MV-4-11 (cell line): ENCODE results near the gene POPDC2.
A peak's percentile ranks its signal among the peaks of the same experiment; 100 is the strongest.
"Not testable (repeated sequence)": the region's sequence is repeated elsewhere in the genome, so short reads cannot be mapped to it uniquely, and the experiment has no call there.

Source experiments
- DNase-seq: peaks from one replicate; lab custom pipeline; 2025; lab: John Stamatoyannopoulos, UW

Gene POPDC2, protein sequence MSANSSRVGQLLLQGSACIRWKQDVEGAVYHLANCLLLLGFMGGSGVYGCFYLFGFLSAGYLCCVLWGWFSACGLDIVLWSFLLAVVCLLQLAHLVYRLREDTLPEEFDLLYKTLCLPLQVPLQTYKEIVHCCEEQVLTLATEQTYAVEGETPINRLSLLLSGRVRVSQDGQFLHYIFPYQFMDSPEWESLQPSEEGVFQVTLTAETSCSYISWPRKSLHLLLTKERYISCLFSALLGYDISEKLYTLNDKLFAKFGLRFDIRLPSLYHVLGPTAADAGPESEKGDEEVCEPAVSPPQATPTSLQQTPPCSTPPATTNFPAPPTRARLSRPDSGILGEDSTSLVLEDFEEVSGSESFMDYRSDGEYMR

DNA sequence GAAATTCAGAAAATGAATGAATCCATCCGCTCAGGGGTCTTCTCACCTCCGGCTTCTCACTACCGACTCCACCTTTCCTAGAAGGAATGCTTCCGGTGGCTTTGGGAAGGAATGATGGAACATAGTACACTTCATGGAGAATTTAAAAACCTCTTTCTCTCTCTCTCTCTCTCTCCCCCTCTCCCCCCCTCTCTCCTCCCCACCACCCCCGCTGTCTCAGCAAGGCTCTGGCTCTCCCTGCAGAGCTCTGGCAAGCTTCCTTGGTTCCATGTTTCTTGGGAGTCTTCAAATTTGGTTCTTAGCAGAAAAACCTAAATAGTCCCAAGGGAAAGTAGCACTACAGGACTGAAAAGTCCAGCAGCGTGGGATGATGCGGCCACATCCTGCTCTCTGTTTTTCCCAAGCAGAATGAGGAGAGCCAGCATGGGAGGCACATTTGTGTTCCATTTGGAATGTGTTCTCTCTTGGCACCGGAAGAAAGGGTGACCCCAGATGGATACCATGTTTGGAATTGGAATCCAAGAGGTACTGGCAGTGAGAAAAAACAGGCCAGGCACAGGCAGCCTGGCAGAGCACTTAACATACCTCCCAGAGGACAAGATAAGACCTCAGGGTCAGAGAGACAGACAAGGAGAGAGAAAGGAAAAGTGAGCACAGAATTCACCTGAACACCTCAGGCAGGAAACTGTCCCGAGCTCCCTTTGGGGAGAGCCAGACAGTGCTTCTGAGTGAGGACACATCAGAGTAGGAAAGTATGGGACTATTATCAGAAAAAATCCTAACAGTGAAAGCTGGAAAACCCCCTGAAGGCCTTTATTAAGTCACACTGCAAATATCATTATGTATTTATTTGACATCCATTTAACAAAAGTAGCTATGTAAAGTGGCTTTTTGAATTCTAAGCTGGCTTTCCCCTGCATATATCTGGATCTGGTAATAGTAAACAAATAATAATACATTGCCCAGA lies at the start of gene POPDC2:
Gene POPDC2 (minus strand): TSS at position 116 of the 967 bp plus-strand sequence. CDS start 166 bp downstream, outside the sequence.
- DNase-seq: no peak

DNA sequence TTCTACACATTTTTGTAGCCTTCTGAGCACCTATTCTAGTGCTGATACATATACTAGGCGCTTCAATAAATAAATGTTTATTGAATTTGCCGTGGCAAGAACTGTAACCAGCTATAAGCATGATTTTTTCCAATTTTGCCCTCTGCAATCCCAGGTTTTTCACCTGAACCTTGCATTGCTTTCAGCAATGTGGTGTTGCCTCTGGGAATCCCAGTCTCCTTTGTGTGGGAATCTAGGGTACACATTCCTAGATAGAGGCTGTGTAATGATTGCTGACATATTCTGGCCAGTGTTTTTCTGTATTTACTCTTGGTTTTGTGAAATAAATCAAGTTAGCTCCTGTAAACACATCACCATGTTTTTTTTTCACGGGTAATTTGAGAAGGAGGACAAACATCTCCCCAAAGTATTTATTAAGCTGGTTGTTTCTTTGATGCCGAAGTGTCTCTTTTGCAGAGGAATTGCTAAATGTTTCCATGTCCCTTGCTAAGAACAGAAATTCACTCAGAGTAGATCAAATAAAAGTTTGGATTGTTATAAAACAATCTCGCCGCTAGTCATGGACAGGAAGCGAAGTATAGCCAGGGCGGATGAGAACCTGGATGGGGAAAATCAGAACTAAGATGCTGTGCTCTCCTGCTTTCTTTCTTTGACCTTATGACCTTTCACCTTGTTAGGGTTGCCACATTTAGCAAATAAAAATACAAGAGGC lies 43.6 kb upstream of the POPDC2 start:
- no peak for DNase-seq

DNA sequence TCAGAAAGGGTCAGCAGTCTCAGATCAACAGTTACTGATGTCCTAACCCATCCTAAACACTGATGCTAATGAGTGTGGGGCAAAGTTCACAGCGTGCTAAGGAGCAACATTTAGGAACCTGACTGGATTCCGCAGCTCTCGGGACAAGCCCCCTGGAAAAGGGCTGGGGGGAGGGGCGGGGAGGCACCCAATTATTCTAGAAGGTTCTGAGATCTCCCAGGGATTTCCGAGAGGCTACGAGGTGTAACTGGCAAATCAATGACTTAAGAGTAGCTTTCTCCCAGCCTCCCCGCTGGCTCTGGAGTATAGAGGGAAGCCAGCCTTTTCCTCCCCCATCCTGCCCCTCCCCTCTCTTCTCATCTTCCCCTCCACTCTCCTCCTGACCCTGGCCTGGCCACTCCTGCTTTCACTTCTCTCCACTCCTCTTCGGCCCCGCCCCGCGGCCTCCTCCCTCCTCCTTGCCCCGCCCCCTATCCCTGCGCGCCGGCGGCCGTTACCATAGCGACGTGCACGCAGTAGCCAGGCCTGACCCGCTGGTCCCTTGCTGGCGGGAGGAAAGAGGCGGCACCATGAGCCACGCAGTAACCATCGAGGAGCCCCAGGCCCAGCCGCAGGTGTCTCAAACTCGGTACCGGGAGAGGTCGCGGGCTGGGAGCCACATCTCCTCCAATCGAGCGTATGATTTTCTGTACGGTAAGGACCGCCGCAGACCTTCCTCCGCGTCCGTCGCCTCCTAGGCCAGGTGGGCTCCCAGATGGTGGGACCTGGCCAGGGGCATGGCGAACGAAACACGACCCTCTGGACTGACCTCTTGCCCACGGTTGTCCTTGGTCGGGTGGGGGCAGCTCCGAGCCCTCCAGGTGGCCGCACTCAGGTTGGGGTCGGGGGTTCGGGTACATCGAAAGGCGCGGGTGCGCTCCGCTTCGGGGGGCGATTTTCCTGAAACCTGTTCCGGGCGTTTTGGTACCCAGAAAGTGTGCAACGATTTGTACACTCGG lies 42.4 kb upstream of the POPDC2 start, which contains the start of gene CFAP91:
Gene CFAP91 (plus strand): TSS at position 493 of the 998 bp plus-strand sequence. CDS start 77 bp downstream, at position 570.
- DNase-seq: peak; percentile 89

DNA sequence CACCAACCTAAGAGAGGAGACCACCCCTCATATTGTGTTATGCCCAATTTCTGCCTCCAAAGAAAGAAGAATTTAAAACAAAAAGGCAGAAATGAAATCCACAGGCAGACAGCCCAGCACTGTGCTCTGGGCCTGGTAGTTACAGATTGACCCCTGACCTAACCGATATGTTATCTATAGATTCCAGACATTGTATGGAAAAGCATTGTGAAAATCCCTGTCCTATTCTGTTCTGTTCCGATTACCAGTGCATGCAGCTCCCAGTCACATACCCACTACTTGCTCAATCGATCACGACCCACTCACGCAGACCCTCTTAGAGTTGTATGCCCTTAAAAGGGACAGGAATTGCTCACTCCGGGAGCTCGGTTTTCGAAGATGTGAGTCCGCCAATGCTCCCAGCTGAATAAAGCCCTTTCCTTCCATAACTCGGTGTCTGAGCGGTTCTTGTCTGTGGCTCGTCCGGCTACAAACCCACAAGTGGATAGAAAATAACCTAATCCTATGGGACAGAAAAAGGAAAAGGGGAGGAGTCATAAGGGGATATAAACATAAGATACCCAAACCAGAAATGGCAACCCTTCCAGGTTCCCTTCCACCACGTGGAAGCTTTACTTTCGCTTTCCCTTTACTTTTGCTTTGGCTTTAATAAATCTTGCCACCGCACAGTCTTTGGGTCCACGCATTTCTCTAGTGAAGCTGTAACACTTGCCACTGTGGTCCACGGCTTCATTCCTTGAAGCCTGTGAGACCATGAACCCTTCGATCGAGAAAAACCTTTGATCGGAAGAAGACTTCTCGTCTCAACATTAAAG lies 40.7 kb upstream of the POPDC2 start:
- no peak for DNase-seq

DNA sequence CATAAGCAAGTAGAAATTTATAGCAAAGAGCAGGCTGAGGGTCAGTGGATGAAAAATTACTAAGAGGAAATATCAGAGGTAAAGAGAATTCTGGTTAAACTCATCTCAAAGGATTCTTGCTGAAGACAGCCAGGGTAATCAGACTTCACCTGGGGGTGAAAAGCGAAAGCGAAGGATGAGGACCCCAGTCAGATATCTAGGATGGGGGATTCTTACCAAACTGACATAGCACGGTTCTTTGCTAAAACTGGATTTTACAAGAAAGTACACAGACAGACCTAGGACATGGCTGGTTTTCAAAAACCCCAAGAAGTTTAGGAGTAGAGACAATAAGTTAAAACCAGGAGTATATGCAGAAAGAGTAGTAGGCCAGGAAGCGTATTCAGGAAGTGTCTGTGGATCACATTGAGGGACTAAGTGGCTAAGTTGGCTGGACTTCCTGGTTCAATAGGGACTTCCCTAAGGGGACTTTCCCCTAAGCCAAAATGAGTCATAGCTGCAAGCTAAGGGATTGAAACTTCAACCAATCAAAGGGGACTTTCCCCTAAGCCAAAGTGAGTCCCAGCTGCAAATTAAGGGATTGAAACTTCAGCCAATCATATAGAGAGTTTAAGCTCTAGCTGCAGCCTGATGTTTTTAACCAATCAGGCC lies 40.0 kb upstream of the POPDC2 start:
- peak; percentile 90 for DNase-seq

DNA sequence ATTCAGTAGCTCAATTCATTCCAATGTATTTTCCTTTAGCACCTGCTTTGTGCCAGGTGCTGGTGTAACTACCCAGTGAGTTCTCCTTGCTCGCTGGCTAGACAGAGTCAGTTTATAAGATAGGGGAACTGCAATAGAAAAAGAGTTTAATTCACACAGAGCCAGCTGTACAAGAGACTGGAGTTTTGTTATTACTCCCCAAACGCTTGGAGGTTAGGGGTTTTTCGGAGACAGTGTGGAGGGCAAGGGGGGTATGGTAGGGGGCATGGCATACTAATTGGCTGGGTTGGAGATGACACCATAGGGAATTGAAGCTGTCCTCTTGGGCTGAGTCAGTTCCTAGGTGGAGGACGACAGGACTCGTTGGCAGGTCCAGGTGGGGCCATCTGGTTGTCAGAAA lies 37.0 kb upstream of the POPDC2 start:
- no peak for DNase-seq

DNA sequence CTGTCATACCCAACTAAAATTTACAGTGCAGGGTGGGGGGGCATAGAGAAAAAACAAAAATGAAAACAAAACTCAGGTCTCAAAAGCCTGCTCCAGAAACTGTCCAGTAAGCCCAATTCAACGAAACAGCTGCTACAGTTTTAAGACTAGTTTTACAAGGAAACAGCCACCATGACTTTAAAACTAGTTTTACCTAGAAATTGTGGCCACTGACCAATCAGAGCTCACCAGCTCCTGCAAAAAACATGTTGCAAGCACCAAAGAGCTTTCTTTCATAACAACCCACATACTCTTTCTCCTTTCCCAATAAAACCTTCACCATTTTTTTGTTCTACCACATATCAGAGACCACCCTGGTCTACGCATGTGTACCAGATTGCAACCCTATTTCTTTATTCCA lies 35.1 kb upstream of the POPDC2 start:
- DNase-seq: peak; percentile 48

DNA sequence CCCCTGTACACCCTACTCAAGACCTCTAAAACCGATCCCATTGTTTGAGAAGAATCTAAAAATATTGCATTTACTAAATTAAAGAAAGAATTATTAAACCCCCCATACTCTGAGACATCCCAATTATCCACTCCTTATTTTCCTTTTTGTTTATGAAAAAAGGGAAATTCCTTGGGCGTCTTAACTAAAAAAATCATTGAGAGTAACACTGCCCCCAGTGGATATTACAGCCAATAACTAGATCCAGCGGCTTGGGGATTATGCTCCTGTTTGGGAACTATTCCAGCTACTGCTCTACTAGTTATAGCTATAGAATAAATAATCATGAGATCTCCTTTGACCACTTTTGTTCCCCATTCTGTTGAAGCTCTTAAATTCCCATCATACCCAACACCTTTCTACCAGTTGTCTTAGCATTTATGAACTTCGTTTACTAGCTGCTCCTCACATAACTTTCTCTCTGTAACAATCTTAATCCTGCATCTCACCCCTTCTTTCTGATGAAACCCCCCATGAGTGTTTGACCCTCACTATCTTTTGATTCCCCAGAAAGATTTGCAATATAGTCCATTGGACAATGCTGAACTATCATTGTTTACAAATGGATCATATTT lies 29.8 kb upstream of the POPDC2 start:
- DNase-seq: no peak

DNA sequence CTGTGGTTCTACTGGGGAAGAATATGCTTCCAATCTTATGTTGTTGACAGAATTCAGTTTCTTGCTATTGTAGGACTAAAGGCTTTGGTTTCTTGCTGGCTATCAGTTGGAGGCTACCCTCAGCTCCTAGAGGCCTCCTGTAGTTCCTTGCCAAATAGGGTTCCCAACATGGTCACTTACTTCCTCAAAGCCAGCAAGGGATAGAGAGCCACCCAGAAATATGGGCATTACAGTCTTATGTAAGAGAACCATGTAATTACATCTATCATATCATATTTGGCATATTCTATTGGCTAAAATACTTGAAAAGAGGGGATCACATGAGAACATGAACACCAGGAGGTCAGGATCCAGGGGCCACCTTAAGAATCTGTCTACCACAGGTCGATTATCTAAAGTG lies 23.0 kb upstream of the POPDC2 start:
- DNase-seq: no peak

DNA sequence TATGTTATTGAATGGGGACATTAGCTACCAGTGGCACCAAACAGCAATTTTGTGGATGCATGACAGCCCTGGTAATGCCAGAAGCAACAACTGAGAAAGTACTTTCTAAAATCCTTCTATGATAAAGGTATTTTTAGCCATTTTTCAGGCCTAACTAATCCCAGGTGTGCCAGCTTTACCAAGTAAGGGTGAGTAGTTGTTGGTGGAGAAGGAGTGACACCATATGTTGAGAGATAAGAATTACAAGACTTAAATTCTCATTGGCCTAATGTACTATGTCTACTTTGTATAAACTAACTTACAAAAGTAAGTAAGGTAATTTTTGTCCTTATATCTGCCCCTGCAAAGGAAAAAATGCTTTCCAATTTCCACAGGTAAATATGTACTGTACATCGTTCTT lies 20.9 kb upstream of the POPDC2 start:
- peak; percentile 47 for DNase-seq

DNA sequence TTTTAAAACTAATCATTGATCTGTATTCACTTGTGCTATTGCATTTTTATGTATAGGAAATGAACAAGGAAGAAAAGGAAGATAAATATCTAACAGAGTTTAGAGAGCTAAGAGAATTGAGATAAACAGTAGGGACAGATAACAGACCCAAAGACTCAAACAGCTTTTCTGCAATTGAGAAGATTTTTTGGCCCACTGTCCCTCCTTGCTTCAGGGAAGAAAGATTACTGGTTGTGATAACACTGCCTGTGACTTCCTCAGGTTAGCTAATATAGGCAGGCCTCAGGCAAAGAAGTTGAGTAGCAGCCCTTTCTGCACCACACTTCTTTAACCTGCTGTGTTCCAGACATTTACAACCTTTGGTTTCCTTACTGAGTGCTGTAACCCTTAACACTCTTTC lies 19.5 kb upstream of the POPDC2 start:
- DNase-seq: no peak

DNA sequence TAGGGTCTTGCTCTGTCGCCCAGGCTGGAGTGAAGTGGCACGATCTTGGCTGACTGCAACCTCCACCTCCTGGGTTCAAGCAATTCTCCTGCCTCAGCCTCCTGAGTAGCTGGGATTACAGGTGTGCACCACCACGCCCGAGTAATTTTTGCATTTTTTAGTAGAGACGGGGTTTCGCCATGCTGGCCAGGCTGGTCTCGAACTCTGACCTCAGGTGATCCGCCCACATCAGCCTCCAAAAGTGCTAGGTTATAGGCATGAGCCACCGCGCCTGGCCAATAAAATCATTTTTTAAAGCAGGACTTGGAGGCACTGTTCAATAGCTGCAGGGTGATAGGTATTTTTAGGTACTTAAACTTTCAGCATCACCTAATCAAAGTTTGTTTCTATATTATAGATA lies 17.8 kb upstream of the POPDC2 start:
- not testable (repeated sequence) for DNase-seq

DNA sequence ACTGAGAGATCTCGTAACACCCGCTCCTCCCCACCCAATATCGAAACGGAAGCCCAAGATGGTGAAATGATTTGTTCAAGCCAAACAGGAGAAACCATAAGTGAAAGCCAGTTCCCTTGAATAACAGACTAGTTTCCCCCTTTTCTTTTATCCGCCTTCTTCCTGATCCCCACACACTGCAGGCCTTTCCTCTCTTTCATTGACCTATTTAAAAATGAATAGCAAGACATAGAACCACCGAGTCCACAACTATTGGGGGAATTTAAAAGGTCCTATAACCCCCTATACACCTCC lies 17.2 kb upstream of the POPDC2 start:
- DNase-seq: no peak

DNA sequence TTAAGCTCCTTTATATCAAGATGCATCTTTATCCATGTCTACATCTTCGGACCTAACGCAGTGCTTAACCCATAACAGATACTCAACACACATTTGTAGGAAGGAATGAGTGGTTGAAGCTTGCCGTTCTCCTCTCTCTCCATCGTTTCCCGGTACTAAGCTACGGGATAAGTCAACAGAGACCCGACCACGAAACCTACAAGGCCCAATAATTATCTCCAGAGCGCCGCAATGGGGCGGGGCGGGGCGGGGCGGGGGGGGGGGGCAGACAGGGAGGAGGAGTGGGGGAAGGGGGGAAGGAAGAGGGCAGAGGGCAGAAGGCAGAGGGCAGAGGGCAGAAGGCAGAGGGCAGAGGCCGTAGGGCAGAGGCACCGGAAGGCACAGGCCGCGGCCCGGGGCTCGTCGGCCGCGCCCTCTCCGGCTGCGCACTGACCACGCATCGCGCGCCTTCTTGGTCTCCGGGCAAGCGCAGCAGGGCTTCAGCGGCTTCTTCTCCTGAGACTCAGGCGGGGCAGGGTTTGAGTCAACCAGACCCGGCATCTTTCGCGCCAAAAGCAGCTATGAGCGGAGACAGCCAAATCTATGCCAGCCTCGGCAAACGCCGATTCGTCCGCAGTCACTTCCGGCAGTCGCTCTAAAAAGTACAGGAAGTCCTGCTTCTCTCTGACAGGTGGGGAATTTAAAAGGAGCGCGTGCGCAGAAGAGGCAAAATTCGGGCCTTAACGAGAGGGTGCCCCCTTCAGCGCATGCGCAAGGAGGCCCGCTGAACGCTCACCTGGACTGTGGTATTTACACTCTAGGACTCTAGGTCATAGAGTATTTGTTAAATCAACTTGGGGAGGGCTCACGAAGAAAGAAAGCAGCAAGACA lies 16.6 kb upstream of the POPDC2 start, which contains the start of gene COX17:
Gene COX17 (minus strand): TSS at position 636 of the 870 bp plus-strand sequence. CDS start 96 bp downstream, at position 540.
- peak; percentile 97 for DNase-seq

DNA sequence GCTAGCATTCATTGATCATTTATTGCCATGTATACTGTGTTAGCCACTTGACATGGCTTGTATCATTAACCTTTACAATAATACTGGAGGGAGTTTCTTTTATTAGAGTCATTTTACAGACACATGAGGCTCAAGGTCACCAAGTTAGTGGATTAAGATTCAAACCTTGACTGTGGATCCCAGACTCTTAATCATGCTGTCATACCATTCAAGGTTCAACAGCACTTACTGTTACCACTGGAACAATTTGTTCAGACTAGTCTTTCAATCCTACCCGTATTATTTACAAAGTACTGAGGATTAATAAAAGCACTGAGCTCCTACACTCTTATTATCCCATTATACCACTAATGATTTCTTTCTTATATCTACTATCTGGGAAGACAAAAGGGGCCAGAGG lies 15.6 kb upstream of the POPDC2 start:
- DNase-seq: no peak

DNA sequence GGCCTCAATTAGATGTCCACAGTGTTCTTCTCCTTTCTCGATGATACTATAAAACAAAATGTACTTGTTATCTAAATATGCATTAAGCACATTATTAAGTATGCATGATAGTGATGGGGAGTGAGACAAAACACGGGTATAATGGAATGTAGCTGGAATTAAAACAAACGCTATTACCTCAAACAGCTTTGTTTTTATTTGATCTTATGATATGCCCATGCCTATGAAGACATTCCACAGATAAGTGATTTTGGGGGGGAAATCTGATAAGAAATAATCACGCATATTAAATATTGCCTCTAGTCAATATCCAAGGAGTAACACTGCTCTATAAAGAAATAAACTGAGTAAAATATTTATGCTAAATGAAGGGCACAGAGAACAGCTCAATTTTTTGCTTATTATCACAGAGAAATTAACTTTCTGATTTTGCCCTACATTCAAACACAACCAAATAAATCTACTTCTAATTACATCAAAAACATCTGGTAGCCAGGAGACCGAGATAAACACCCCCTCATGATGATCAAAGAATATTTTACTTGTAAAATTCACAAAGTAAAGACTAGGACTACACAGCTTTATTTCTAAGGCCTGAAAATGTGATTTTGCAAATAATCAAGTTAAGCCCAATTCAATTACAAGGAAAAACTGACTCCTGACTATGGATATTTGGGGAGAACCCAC lies 14.9 kb upstream of the POPDC2 start:
- DNase-seq: no peak

DNA sequence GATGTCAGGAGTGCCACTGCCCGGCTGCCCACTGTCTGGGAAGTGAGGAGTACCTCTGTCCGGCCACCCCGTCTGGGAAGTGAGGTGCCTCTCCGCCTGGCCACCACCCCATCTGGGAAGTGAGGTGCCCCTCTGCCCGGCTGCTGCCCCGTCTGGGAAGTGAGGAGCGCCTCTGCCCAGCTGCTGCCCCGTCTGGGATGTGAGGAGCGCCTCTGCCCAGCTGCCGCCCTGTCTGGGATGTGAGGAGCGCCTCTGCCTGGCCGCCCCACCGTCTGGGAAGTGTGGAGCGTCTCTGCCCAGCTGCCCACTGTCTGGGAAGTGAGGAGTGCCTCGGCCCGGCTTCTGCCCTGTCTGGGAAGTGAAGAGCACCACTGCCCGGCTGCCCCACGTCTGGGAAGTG lies 13.5 kb upstream of the POPDC2 start:
- DNase-seq: no peak

DNA sequence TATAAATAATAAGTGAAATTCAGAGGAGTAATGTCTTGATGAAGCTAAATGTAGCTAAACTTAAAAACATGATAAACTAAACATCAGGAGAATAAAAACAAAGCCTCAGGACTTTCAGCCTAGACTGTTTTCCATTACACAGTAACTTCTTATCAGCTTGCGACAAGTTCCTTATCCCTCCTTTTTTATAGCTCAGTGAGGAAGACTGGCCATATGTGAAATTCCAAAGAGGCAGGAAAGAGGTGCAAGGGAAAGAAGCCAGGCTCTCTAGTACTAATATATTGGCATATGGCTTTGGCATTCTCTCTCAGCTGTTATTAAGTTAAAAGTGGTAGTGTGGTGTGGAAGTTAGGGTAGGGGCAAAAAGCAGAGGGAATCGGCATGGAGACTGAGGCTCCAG lies 12.4 kb upstream of the POPDC2 start:
- no peak for DNase-seq
